ENCODE results near the gene GINS3. TPM values are rescaled to one million over a fixed set of nuclear protein-coding genes. Genes with fewer than 3 reads are reported as not detected.

GINS3 gene
- total RNA-seq, 1 experiment from 2014 or later = 16.4 TPM

- H3K27ac ChIP-seq (ENCODE audit: insufficient read length, low read depth, low read length) = no peak overlapping the region
- no peak overlapping the region for H3K4ac ChIP-seq (ENCODE audit: low read depth, low read length)
- no peak overlapping the region for H3K18ac ChIP-seq (ENCODE audit: insufficient read length, low read depth, low read length)
- Mint-ChIP-seq H3K4me1 (no peaks in the 10 kb centered on the region), H3K4me3 (no peak overlapping the region), H3K27me3 (ENCODE audit: low read depth) (peaks cover 39% of the 10 kb centered on the region), H3K36me3 (ENCODE audit: insufficient read depth in 1 of 3, low read depth in 3 of 3) (peaks cover 0 to under 1% (median 0%) of the 10 kb centered on the region in 3 experiments; a peak in 1 of 7 replicates), H3K9me3 (peaks cover 0 to 7% of the 10 kb centered on the region in 2 experiments; a peak in 2 of 5 replicates), H3K27ac (no peak overlapping the region)
- no peak overlapping the region for H2BK15ac ChIP-seq (ENCODE audit: low read depth, low read length)
- H2AFZ ChIP-seq (ENCODE audit: low read length) = no peak overlapping the region
- no peak for TF ChIP-seq CTCF (conservative IDR thresholded peaks at IDR 0.05)
- DNase-seq = no peak
- no peak overlapping the region for H4K91ac ChIP-seq (ENCODE audit: insufficient read length, low read depth, low read length)
- H4K5ac ChIP-seq (ENCODE audit: insufficient read length, low read depth, low read length) = no peak overlapping the region
- H2BK120ac ChIP-seq (ENCODE audit: low read depth, low read length, poor library complexity, severe bottlenecking) = no peak overlapping the region
- H2AK5ac ChIP-seq (ENCODE audit: insufficient read length, low read length) = no peak overlapping the region
- H3K79me1 ChIP-seq (ENCODE audit: insufficient read depth, low read depth, low read length, poor library complexity, severe bottlenecking) = no peaks in the 10 kb centered on the region
- H3K14ac ChIP-seq (ENCODE audit: insufficient read depth, low read length) = no peak overlapping the region
- no peak overlapping the region for H2BK12ac ChIP-seq (ENCODE audit: insufficient read length, low read depth, low read length)
- H3K79me2 ChIP-seq (ENCODE audit: insufficient read depth, low read length) = no peaks in the 10 kb centered on the region
- H4K20me1 ChIP-seq (ENCODE audit: control insufficient read depth, insufficient read depth, insufficient read length) = no peaks in the 10 kb centered on the region
- H3K4me2 ChIP-seq (ENCODE audit: insufficient read depth, insufficient read length, low read length) = no peak overlapping the region
- no peak overlapping the region for H3T11ph ChIP-seq (ENCODE audit: low read length)
- H4K8ac ChIP-seq (replicated peaks; ENCODE audit: insufficient read length, low read depth, low read length) = no peak overlapping the region
- H3K27me3 ChIP-seq (ENCODE audit: insufficient read depth, low read length) = no peaks in the 10 kb centered on the region
- H2BK20ac ChIP-seq (ENCODE audit: low read depth, low read length, poor library complexity, severe bottlenecking) = no peak overlapping the region
- no peak overlapping the region for H3K9ac ChIP-seq (ENCODE audit: extremely low read depth, insufficient read length, low read length)
- H3K4me1 ChIP-seq (ENCODE audit: insufficient read depth, low read length) = no peaks in the 10 kb centered on the region
- WGBS (ENCODE audit: extremely low coverage, insufficient read length, low lambda C conversion rate) = no CpG with 5 or more reads among the region's 5 CpGs
- no peaks in the 10 kb centered on the region for H3K9me3 ChIP-seq (ENCODE audit: control insufficient read depth, low read depth, low read length)
- no peak overlapping the region for H3K23ac ChIP-seq (ENCODE audit: insufficient read length, low read depth, low read length)
- no peaks in the 10 kb centered on the region for H3K23me2 ChIP-seq (ENCODE audit: insufficient read length, low read depth, low read length, poor library complexity, severe bottlenecking)
- no peak overlapping the region for H2BK5ac ChIP-seq (ENCODE audit: insufficient read length, low read length)
- no peak overlapping the region for H3K56ac ChIP-seq (ENCODE audit: insufficient read length, low read depth, low read length)
Observed at GRCh38 chr16:58442547-58442946, 50.3 kb downstream of the GINS3 start.
